GM21737 (cell line): ENCODE results near the gene DNAJC1.
A peak's percentile ranks its signal among the peaks of the same experiment; 100 is the strongest.
"Not testable (repeated sequence)": the region's sequence is repeated elsewhere in the genome, so short reads cannot be mapped to it uniquely, and the experiment has no call there.

Source experiments
- ATAC-seq: cut with Tn5 transposase; IDR thresholded peaks from one replicate; pipeline ENCODE4 v1.9.1; 2021; ENCODE audit warnings: mild to moderate bottlenecking, moderate library complexity; ENCODE audit not compliant: unreplicated experiment

DNAJC1 gene

DNA sequence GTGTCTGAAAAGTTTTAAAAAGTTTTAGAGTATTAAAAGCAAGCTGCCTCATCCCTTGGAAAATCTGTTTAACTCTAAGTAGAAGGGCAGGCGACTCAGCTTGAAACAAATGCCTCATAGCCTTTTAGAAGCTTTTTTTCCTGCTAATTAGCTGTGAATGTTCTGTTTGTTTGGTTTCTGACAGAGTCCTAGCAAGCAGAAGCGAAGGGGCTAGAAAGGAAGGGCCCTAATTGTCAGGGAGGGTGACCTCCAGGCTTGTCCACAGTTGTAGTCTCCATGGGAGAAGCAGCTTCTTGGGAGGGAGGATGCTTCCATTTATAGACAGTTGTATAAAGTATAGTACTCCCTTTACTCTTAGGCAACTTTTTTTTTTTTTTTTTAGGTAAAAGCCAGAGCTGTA, 90.9 kb downstream of the DNAJC1 start:
- ATAC-seq: no peak

DNA sequence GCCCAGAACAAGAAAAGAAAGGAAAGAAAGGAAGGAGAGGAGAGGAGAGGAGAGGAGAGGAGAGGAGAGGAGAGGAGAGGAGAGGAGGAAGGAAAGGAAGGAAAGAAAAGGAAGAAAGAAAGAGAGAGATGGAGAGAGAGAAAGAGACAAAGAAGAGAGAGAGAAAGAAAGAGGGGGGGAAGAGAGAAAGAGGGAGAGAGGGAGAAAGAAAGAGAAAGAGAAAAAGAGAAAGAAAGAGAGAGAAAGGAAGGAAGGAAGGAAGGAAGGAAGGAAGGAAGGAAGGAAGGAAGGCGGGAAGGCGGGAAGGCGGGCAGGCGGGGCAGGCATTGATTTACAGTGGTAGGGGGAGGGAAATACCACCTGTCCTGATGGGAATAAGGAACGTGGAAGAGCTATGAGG, 92.7 kb downstream of the DNAJC1 start:
- ATAC-seq: no peak

DNA sequence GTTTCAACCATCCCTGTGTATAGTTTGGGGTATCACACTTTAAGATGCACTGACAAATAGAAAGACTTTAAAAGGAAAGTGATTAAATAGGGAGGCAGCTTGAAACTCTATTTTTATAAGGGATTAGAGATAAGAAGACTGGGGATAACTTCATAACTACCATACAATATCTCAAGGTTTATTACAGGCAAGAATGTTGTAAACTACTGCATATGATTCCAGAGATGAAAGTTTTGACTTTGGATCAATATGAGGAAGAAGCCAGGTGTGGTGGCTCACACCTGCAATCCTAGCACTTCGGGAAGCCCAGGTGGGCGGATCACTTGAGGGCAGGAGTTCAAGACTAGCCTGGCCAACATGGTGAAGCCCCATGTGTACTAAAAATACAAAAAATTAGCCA, 96.1 kb downstream of the DNAJC1 start:
- no peak for ATAC-seq

DNA sequence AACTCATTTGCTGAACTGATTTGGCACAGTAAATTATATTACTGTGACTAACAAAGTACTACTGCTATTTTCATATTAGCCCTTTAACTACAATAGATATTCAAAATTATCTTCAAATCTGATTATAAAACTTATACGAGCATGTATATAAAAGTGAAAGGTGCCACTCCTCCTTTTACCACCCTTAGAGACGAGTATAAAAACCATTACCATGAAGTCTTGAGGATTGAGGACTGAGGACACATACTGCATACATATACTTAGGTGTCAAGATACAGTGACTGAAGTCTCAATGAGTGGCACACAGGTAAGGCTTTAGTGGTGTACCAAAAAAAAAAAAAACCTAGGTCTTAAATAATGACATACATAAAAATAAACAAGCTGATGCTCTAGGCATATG, 98.6 kb downstream of the DNAJC1 start:
- no peak for ATAC-seq

DNA sequence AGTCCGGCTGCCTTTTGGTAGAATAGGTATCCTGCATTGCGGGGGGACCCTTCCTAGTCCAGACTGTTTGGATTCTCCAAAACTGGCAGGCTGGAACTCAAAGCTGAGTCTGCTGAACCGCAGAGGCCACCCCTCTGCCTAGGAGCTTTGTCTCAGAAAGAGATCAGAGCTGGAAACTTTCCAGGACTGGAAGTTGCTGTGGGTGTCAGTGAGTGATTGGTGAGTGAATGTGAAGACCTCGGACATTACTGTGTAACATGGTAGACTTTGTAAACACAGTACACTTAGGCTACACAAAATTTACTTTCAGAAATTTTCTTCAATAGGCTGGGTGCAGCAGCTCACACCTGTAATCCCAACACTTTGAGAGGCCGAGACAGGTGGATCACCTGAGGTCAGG, 103.8 kb downstream of the DNAJC1 start:
- no peak for ATAC-seq

DNA sequence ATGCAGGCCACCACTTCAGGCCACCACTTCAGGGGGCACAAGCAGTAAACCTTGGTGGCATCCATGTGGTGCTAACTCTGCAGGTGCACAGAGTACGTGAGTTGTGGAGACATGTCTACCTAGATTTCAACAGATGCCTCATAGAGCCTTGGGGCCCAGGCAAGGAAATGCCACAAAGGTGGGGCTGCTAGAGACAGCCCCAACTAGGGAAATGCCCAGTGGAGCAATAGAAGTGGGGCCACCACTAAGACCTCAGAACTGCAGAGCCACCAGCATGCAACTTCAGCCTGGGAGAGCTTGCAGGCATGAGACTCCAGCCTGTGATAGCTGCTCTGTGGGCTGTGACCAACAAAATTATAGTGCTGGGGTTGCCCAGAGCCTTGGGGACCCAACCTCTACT, 107.6 kb downstream of the DNAJC1 start:
- no peak for ATAC-seq

DNA sequence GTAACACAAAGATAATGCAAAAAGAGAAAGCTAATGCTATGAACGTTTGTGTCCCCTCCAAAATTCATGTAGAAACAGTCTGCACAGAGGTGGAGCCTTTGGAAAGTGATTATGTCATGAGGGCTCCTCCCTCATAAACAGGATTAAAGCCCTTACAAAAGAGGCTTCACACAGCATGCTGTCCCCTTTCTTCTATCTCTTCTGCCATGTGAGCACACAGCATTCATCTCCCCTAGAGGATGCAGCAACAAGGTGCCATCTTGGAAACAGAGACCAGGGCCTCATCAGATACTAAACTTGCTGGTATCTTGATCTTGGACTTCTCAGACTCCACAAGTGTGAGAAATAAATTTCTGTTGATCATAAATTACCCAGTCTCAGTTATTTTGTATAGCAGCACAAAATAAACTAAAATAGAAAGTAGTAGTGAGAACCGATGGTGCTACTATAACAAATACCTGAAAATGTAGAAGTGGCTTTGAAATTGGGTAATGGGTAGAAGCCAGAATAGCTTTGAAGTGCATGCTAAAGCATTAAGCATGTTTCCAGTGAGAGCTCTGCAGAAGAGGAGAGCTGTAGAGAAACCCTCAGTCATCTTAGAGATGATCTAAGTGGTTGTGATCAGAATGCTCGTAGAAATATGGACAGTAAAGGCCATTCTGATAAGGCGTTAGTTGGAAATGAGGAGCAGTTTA, 108.7 kb downstream of the DNAJC1 start:
- ATAC-seq: no peak

DNA sequence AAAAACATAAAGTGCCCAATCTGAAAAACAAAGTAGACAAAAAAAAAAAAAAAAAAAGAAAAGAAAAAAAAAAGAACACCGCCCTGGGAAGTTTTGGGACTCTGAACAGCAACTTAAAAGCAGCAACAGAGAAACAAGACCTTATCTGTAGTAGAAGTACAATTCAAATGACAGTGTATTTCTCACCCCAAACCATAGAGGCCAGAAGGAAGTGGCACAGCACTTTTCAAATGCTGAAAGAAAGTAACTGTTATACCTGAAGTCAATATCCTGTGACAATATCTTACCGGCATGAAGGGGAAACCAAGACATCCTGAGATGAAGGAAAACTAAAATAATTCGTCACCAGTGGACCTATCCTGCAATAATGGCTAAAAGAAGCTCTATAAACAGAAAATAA, 112.1 kb downstream of the DNAJC1 start:
- no peak for ATAC-seq

DNA sequence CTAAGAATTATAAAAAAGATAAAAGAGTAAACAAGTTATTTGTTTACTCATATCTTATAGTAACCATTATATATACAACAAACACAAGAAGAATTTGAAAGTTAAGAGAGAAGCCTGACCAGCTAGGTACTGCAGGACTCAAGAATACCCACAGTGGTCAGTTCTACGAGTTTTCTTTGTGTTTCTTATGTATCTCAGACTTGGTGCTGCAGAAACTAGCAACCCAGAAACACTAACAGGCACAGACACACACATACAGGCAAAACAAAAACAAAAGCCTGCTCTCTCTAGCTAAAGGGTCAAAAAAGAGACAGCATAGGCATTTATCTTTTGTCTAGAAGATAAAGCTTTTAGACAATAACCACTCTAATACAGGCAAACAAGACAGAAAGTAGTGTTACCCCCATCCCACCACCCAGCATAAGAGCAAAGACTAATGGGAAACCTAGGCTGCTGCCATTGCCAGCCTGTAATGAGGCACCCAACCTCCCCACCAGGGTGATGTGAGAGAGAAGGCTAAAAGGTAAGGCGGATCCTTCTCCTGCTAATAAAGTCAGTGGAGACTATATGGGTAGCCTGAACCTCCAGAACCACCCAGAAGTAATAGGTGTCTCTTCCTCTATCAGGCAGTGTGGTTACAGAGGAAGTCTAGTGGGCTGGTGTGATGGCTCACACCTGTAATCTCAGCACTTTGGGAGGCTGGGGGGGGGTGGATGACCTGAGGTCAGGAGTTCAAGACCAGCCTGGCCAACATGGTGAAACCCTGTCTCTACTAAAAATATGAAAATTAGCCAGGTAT, 113.9 kb downstream of the DNAJC1 start:
- ATAC-seq: no peak

DNA sequence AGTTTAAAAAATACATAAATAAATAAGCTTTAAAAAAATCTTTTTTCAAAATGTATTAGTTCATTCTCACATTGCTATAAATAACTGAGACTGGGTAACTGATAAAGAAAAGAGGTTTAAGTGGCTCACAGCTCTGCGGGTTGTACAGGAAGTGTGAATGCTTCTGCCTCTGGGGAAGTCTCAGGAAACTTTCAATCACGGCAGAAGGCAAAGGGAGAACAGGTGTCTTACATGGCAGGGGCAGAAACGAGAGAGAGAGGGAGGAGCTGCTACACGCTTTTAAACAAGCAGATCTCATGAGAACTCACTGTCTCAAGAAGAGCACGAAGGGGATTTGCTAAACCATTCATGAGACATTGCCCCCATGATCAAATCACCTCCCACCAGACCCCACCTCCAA, 114.6 kb downstream of the DNAJC1 start:
- peak; percentile 98 for ATAC-seq

DNA sequence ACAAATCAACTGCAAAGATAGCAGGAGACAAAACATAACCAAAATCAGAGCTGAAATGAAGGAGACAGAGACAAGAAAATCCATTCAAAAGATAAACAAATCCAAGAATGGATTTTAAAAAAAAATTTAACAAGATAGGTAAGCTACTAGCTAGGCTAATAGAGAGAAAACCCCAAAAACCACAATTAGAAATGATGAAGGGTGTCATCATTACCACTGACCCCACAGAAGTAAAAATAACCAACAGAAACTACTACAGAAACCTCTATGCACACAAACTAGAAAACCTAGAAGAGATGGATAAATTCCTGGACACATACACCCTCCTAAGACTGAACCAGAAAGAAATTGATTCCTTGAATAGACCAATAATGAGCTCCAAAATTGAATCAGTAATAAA, 117.6 kb downstream of the DNAJC1 start:
- no peak for ATAC-seq

DNA sequence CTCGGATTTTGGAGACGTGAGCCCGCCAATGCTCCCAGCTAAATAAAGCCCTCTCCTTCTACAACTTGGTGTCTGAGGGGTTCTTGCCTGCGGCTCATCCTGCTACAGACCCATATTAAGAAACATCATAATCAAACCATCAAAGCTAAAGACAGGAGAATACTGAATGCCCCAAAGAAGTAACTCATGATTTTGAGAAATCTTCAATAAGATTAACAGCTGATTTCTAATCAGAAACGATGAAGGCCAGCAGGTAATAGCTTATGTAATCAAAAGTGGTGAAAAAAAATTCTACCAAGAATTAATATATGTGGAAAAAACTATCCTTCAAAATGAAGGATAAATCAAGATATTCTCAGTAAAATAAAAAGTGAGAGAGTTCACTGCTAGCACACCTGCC, 130.3 kb downstream of the DNAJC1 start:
- ATAC-seq: no peak

DNA sequence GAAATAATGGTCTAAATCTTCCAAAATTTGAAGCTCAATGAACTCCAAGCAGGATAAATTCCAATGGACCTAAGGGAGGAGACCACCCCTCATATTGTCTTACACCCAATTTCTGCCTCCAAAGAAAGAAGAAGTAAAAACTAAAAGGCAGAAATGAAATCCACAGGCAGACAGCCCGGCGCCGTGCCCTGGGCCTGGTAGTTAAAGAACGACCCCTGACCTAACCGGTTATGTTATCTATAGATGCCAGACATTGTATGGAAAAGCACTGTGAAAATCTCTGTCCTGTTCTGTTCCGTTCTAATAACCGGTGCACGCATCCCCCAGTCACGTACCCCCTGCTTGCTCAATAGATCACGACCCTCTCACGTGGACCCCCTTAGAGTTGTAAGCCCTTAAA, 130.8 kb downstream of the DNAJC1 start:
- ATAC-seq: not testable (repeated sequence)

DNA sequence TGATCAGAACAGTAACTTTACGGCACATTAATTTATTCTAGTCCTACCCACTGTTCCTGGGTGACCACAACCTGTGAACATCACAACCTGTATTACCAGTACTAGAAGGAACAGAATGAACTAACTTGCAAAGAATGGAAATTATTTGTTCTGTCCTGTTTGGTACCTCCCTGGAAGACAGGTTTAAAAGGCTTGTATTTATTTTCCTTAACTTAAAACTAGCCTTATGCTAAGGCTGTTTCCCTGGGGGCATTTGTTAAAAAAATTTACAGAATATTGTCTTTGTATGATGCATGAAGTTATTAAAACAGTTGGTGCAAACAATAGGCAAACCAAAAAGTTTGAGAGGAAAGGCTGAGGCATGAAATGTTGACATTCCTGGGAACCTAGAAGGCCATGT, 132.7 kb downstream of the DNAJC1 start:
- no peak for ATAC-seq

DNA sequence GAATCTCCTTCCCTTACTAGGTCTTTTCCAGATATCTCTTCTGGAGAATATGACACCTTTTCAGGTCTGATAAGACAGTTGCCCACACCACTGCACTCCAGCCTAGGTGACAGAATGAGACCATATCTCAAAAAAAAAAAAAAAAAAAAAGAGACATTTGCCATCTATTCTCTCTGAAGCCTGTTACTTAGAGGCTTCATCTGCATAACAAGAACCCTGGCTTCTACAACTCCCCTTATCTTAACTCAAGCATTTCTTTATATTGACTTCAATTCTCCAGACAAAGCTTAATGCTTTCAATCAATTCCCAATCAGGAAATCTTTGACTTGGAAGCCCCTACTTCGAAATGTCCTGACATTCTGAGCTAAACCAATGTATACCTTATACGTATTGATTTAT, 134.4 kb downstream of the DNAJC1 start:
- ATAC-seq: not testable (repeated sequence)

DNA sequence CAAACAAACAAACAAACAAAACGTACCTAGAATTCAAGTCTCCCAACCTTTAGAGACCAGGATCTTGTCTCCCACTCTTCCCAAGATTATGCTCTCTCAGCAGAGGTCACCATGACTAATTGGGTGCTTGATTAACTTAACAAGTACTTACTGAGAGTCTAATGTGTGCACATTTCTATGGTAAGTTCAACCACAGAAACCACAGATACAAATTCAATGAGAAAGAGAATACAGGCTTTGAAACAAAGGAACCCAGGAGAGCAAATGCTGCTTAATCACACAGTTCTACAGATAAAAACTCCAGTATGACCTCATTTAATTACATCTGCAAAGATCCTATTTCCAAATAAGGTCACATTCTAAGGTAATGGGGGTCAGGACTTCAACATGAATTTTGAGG, 142.8 kb downstream of the DNAJC1 start:
- no peak for ATAC-seq

DNA sequence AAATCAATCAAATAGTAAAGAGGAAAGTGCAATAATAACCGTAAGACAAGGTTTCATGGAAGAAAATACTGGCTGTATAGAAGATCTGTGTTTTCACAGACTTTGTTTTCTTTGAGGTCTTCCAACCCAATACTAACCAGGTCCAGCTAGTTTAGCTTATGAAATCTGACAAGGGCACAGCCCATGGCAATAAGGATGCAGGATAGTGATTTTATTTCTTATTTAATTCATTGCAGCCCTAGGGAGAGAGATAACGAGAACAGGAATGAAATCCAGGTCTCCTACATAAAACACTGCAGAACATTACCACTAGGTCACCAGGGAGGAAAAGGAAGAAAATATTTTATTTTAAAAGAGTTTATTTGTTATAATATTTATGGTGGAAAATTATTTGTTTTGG, 145.1 kb downstream of the DNAJC1 start:
- ATAC-seq: no peak

DNA sequence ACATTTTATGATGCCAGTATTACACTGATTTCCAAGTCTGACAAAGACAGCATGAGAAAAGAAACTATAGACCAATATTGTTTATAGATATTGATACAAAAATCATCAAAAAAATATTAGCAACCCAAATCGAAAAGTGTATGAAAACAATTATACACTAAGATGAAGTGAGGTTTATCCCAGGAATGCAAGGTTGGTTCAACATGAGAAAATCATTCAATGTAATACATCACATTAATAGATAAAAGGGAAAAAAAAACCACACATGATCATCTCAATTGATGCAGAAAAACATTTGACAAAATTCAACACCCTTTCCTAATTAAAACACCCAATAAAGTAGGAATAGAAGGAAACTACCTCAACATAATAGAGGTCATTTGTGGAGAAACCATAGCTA, 153.9 kb downstream of the DNAJC1 start:
- no peak for ATAC-seq

DNA sequence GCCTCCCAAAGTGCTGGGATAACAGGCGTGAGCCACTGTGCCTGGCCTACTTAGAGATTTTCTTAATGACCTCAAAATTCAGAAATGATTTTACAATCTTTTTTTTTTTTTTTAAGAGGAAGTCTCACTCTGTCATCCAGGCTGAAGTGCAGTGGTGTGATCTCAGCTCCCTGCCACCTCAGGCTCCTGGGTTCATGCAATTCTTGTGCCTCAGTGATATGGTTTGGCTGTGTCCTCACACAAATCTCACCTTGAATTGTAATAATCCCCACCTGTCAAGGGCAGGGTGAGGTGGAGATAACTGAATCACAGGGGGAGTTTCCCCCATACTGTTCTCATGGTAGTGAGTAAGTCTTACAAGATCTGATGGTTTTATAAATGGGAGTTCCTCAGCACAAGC, 159.9 kb downstream of the DNAJC1 start:
- no peak for ATAC-seq

DNA sequence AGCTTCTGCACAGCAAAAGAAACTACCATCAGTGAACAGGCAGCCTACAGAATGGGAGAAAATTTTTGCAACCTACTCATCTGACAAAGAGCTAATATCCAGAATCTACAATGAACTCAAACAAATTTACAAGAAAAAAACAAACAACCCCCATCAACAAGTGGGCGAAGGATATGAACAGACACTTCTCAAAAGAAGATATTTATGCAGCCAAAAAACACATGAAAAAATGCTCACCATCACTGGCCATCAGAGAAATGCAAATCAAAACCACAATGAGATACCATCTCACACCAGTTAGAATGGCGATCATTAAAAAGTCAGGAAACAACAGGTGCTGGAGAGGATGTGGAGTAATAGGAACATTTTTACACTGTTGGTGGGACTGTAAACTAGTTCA, 162.3 kb downstream of the DNAJC1 start:
- not testable (repeated sequence) for ATAC-seq

DNA sequence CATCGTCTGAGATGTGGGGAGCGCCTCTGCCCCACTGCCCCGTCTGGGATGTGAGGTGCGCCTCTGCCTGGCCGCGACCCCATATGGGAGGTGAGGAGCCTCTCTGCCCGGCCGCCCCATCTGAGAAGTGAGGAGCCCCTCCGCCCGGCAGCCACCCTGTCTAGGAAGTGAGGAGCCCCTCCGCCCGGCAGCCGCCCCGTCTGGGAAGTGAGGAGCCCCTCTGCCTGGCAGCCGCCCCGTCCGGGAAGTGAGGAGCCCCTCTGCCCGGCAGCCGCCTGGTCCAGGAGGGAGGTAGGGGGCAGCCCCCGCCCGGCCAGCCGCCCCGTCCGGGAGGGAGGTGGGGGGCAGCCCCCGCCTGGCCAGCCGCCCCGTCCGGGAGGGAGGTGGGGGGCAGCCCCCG, 166.0 kb downstream of the DNAJC1 start:
- not testable (repeated sequence) for ATAC-seq

DNA sequence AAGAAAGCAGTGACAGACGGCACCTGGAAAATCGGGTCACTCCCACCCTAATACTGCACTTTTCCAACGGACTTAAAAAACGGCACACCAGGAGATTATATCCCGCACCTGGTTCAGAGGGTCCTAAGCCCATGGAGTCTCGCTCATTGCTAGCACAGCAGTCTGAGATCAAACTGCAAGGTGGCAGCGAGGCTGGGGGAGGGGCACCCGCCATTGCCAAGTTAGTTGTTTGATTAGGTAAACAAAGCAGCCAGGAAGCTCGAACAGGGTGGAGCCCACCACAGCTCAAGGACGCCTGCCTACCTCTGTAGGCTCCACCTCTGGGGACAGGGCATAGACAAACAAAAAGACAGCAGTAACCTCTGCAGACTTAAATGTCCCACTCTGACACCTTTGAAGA, 169.0 kb downstream of the DNAJC1 start:
- ATAC-seq: not testable (repeated sequence)

DNA sequence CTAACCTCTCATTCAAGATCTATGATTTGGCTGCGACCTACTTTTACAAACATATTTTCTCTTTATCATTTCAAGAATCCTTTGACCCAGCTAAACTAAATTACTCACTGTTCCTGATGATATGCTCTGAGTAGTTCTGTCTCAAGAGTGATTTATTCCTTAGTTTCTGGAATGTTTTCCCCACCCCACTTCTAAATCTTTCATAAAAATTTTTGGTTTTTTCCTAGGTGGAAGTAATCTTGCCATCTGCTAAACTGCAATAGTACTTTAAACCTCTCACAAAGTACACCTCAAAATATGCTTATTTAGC, 170.8 kb downstream of the DNAJC1 start:
- no peak for ATAC-seq
